ENCODE measurements around the gene FAM53A. TPM values are rescaled to one million over a fixed set of nuclear protein-coding genes. Genes with fewer than 3 reads are reported as not detected.

Gene FAM53A
- total and polyA plus RNA-seq, 12 donors = 0.44 to 6.2 (median 1.4) TPM

GRCh38 chr4:1599491-1600210 lies 84.5 kb downstream of the FAM53A start:
- DNase-seq = no peak
- H3K4me3 ChIP-seq = no peak overlapping the region
- WGBS, 4 donors = 62 to 80% (median 74%) methylated on average over 5 to 21 of the region's 21 CpGs
- no peak overlapping the region for H3K27ac ChIP-seq
- H3K27me3 ChIP-seq = peaks cover 26% of the 10 kb centered on the region
- intact Hi-C loops (cut with DNase I) = no loop called here
- no peaks in the 10 kb centered on the region for H3K36me3 ChIP-seq (replicated peaks in 1 of 2)
- TF ChIP-seq CTCF (IDR thresholded peaks at IDR 0.05) (no peak), POLR2A (IDR thresholded peaks at IDR 0.05) (no peak)
- H3K9me3 ChIP-seq (replicated peaks in 1 of 3) = no peaks in the 10 kb centered on the region
- H3K4me1 ChIP-seq (replicated peaks in 1 of 2) = no peaks in the 10 kb centered on the region

DNA sequence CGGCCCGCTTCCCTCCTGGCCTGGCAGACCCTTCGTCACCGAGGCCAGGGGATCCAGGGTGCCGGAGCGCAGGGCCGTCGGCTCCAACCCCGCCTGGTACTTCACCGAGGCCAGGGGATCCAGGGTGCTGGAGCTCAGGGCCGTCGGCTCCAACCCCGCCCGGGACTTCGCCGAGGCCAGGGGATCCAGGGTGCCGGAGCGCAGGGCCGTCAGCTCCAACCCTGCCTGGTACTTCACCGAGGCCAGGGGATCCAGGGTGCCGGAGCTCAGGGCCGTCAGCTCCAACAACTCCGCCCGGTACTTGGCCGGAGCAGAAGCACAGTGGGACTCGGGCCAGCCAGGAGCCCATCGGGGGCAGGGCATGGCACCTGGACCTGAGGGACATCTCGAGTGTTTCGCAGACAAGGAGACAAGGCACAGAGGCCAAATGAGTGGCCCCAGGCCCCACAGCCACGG lies 85.1 kb downstream of the FAM53A start:
- intact Hi-C loops (cut with DNase I) = no loop called here
- Histone ChIP-seq H3K4me3 (no peak overlapping the region), H3K27ac (no peak overlapping the region), H3K9me3 (replicated peaks in 1 of 3) (no peaks in the 10 kb centered on the region), H3K36me3 (replicated peaks in 1 of 2) (no peaks in the 10 kb centered on the region), H3K4me1 (replicated peaks in 1 of 2) (no peaks in the 10 kb centered on the region), H3K27me3 (peaks cover 26% of the 10 kb centered on the region)
- TF ChIP-seq POLR2A (IDR thresholded peaks at IDR 0.05) (no peak), CTCF (IDR thresholded peaks at IDR 0.05) (no peak)
- 86 to 100% (median 87%) methylated on average over 1 to 30 of the region's 30 CpGs for WGBS, 4 donors
- no peak for DNase-seq

DNA sequence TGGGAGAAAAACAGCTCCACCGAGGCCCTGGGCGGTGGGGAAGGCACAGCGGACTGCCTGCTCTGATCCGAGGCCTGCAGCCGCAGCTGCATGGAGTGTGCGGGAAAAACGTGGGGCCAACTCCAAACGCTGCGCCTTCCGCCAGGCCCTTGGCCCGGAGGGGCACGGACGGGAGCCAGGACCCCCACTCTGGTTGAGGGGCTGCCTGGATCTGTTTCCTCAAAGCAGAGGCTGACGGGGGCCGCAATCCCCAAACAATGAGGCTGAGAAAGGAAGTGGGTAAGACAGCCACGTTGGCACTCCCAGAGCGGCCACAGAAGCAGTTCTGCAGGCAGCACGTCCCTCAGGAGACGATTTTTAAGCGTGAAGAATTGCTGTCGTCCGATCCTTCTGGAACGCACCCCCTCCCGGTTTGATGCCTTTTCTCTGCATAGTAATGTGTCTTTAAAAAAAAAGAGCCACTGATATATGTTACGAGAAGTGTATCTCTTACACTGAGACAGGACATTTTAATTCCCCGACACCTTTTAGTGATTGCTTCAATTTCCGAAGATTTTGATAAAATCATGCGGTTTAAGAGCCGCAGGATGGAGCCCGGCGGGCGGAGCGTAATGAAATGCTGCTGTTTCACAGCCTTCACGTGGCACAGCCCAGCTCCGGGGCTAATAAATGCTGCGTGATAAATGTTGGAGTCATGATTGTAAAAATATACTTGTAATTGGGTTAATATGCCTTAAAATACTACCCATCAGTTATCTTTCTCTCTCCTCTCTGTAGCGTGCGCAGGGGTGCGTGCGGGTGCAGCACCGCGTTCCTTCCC lies 85.7 kb downstream of the FAM53A start:
- no peak for DNase-seq
- no peaks in the 10 kb centered on the region for H3K36me3 ChIP-seq (replicated peaks in 1 of 2)
- H3K4me3 ChIP-seq = no peak overlapping the region
- peaks cover 23% of the 10 kb centered on the region for H3K27me3 ChIP-seq
- H3K4me1 ChIP-seq (replicated peaks in 1 of 2) = no peaks in the 10 kb centered on the region
- intact Hi-C loops (cut with DNase I) = no loop called here
- no peaks in the 10 kb centered on the region for H3K9me3 ChIP-seq (replicated peaks in 1 of 3)
- TF ChIP-seq POLR2A (IDR thresholded peaks at IDR 0.05) = no peak
- no peak for TF ChIP-seq CTCF (IDR thresholded peaks at IDR 0.05)
- WGBS, 4 donors = 85 to 88% (median 87%) methylated on average over 25 to 42 of the region's 42 CpGs
- no peak overlapping the region for H3K27ac ChIP-seq
